Stimulated activated CD4-positive, alpha-beta T cell treated with anti-CD3 and anti-CD28 coated beads, Interleukin-12 subunit alpha, Interleukin-12 subunit beta, amount 100 ng/mL, for 48 hours (primary cell): ENCODE measurements around the gene EXD1.
"Not testable (repeated sequence)": the region's sequence is repeated elsewhere in the genome, so short reads cannot be mapped to it uniquely, and the experiment has no call there.

Experiments
- DNase-seq, 3 donors: peaks; one replicate each; pipeline ENCODE4 v3.0.0-alpha.2; 2020; ENCODE audit warnings: low read depth in 2 of 3, low spot score in 1 of 3

The EXD1 gene

GRCh38 chr15:41230650-41231421 lies at the start of gene EXD1, which contains the start of gene CHP1:
TSS of gene EXD1 (minus strand) at chr15:41230757. CDS start at chr15:41226575, 4,182 bp downstream.
TSS of gene CHP1 (plus strand) at chr15:41231268. CDS start at chr15:41231383, 115 bp downstream.
- peak; percentile 92 to 97 (median 95) for DNase-seq

- no peak for DNase-seq
These were observed 49.2 kb upstream of the EXD1 start for GRCh38 chr15:41279535-41280283.

- DNase-seq = no peak
These were observed 47.8 kb upstream of the EXD1 start for GRCh38 chr15:41278319-41278718.

GRCh38 chr15:41276831-41277230 lies 46.3 kb upstream of the EXD1 start:
- DNase-seq = no peak

- DNase-seq = no peak
These were observed 39.3 kb upstream of the EXD1 start for GRCh38 chr15:41269887-41270286.

GRCh38 chr15:41263891-41264351 lies 33.4 kb upstream of the EXD1 start:
- DNase-seq = no peak

GRCh38 chr15:41262571-41262970 lies 32.0 kb upstream of the EXD1 start:
- no peak for DNase-seq

GRCh38 chr15:41260924-41261323 lies 30.4 kb upstream of the EXD1 start:
- not testable (repeated sequence) for DNase-seq

GRCh38 chr15:41259546-41260189 lies 29.1 kb upstream of the EXD1 start:
- no peak for DNase-seq

- DNase-seq = no peak
These were observed 28.4 kb upstream of the EXD1 start for GRCh38 chr15:41258750-41259471.

GRCh38 chr15:41256577-41257038 lies 26.1 kb upstream of the EXD1 start:
- DNase-seq = no peak

GRCh38 chr15:41256103-41256502 lies 25.5 kb upstream of the EXD1 start:
- DNase-seq = no peak

GRCh38 chr15:41254560-41254959 lies 24.0 kb upstream of the EXD1 start:
- no peak for DNase-seq

- DNase-seq = no peak
These were observed 20.9 kb upstream of the EXD1 start for GRCh38 chr15:41251411-41251810.

GRCh38 chr15:41250745-41251144 lies 20.2 kb upstream of the EXD1 start:
- DNase-seq = not testable (repeated sequence)

- no peak for DNase-seq
These were observed 10.8 kb upstream of the EXD1 start for GRCh38 chr15:41241221-41241964.

- no peak for DNase-seq
These were observed 7.5 kb upstream of the EXD1 start for GRCh38 chr15:41238100-41238499.

GRCh38 chr15:41235929-41236328 lies 5.4 kb upstream of the EXD1 start:
- no peak for DNase-seq

GRCh38 chr15:41235228-41235627 lies 4.7 kb upstream of the EXD1 start:
- DNase-seq = not testable (repeated sequence)

- DNase-seq = no peak
These were observed 2.8 kb upstream of the EXD1 start for GRCh38 chr15:41233367-41233771.
